ENCODE measurements around the gene CNTNAP2.

DNA sequence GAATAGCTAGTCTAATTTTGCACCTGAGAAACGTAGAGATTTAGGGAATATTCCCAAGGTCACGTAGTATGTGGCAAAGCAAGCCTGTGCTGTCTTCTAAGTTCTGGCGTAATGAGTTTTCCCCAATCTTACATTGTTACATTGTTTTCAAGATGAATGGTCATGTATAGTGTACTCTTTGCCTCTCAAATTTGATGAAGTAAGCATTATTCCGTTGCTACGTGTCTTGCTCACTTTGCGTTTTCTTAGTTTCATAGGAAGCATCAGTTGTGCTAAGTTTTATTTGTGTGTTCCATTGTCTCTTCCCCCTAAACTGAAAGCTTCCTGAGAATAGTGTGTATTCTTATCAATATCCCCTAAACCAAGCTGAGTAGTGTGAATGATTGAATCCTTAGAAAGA, 1836.3 kb downstream of the CNTNAP2 start:
- TF ChIP-seq CTCF (IDR thresholded peaks at IDR 0.05) (no peak), POLR2A (IDR thresholded peaks at IDR 0.05) (no peak)

Data from lower leg skin (tissue), 3 donors.